Suprapubic skin (tissue), 4 donors: ENCODE data around the gene KNTC1.

Experiments
- CTCF ChIP-seq, 2 donors: fragments of 200-600 bp in 1 of 2; fragments of 450-650 bp in 1 of 2; sonication (generic) in 1 of 2; IDR thresholded peaks; one replicate each; pipeline ENCODE4 v1.5.1; 2016 to 2019; ENCODE audit warnings: antibody characterized with exemption in 2 of 2, mild to moderate bottlenecking in 1 of 2, moderate library complexity in 1 of 2
- EP300 ChIP-seq: sonication (generic); formaldehyde crosslinking; IDR thresholded peaks from one replicate; pipeline ENCODE4 v1.6.1; 2017; ENCODE audit warnings: antibody characterized with exemption
- POLR2A ChIP-seq, 2 donors: fragments of 450-650 bp; IDR thresholded peaks; one replicate each; pipeline ENCODE4 v1.6.1; 2017; ENCODE audit warnings: antibody characterized with exemption in 2 of 2, mild to moderate bottlenecking in 2 of 2, moderate library complexity in 2 of 2
- POLR2AphosphoS5 ChIP-seq, 3 donors: sonication (generic); formaldehyde crosslinking; IDR thresholded peaks; one replicate each; pipeline ENCODE4 v1.6.1; 2017; ENCODE audit warnings: antibody characterized with exemption in 3 of 3

- no peak for TF ChIP-seq CTCF (IDR thresholded peaks at IDR 0.05)
- no peak for TF ChIP-seq POLR2A (IDR thresholded peaks at IDR 0.05)
- no peak for TF ChIP-seq POLR2AphosphoS5 (IDR thresholded peaks at IDR 0.05)
- no peak for TF ChIP-seq EP300
Observed at GRCh38 chr12:122558745-122559641, 31.9 kb downstream of the KNTC1 start.
